HepG2 (cell line): ENCODE measurements around the gene NCOA5. TPM values are rescaled to one million over a fixed set of nuclear protein-coding genes. Genes with fewer than 3 reads are reported as not detected.

ENCODE experiments used
- ATAC-seq: fragments of 200-7000 bp; cut with Tn5 transposase; 3 replicates; pipeline ENCODE4 v1.9.1; 2020; ENCODE audit warnings: mild to moderate bottlenecking, moderate library complexity
- BruUV-seq: library from RNA; stranded (reverse); fragments of 400-500 nt; replicated peaks from 2 replicates; lab custom pipeline; 2021; lab: Mats Ljungman, UMichigan
- CTCF ChIA-PET: fragments of 300-600 bp; formaldehyde crosslinking; extraction: SDS; loops from one replicate; lab custom pipeline; 2021; ENCODE audit warnings: low total read pairs, inconsistent platforms, low intra/inter-chr PET ratio; lab: Yijun Ruan, JAX
- POLR2A ChIA-PET: fragments of 350-600 bp; sonication (Branson Sonifier 250); formaldehyde crosslinking; loops from one replicate; lab custom pipeline; 2020; ENCODE audit warnings: antibody characterized with exemption, inconsistent platforms; lab: Yijun Ruan, JAX
- DNase-seq: peaks from one replicate; pipeline ENCODE4 v3.0.0-alpha.2; 2015; ENCODE audit warnings: low spot score
- FAIRE-seq: peaks from 3 replicates; lab custom pipeline; 2011; peaks lifted over from hg19 to GRCh38; lab: Jason Lieb, UNC
- H2AFZ ChIP-seq: one replicate; pipeline ENCODE4 v1.6.1; 2011; ENCODE audit warnings: low read length, inconsistent platforms
- H3K27ac ChIP-seq: fragments of 300-600 bp; 3 replicates; pipeline ENCODE4 v1.8.0; 2011; ENCODE audit warnings: mixed run types, mild to moderate bottlenecking, mixed read lengths, low read length, inconsistent platforms; ENCODE audit not compliant: insufficient read depth; ENCODE audit errors: extremely low read length
- H3K27me3 ChIP-seq, 2 experiments: fragments of 200-600 bp in 1 of 2; 2 replicates in 1 of 2; 3 replicates in 1 of 2; pipeline versions ENCODE4 v1.6.0 to v1.8.0; 2011; ENCODE audit warnings: low read length in 2 of 2, mild to moderate bottlenecking in 2 of 2, moderate library complexity in 2 of 2, inconsistent platforms in 1 of 2; ENCODE audit not compliant: insufficient read depth in 2 of 2, control insufficient read depth in 1 of 2
- H3K36me3 ChIP-seq, 2 experiments: fragments of 200-600 bp in 1 of 2; replicated peaks in 1 of 2; 2 replicates in 1 of 2; 3 replicates in 1 of 2; pipeline versions ENCODE4 v1.5.1 to v1.8.0; 2011; ENCODE audit warnings: low read length in 2 of 2, inconsistent platforms in 1 of 2; ENCODE audit not compliant: insufficient read depth in 2 of 2, control insufficient read depth in 1 of 2
- H3K4me1 ChIP-seq: 2 replicates; pipeline ENCODE4 v1.5.1; 2012; ENCODE audit warnings: low read length, inconsistent platforms; ENCODE audit not compliant: insufficient read depth
- H3K4me2 ChIP-seq: 2 replicates; pipeline ENCODE4 v1.6.0; 2011; ENCODE audit warnings: low read depth, low read length, inconsistent platforms
- H3K4me3 ChIP-seq, 3 experiments: fragments of 200-600 bp in 1 of 3; sonication (generic), shearing (Covaris generic) in 1 of 3; replicated peaks in 1 of 3; 2 replicates each; pipeline ENCODE4 v1.5.1; 2011 to 2016; ENCODE audit warnings: low read length in 3 of 3, inconsistent platforms in 2 of 3, low read depth in 2 of 3, mild to moderate bottlenecking in 2 of 3, control low read depth in 1 of 3, mixed read lengths in 1 of 3; ENCODE audit not compliant: insufficient read depth in 1 of 3
- H3K79me2 ChIP-seq: one replicate; pipeline ENCODE4 v1.6.1; 2011; ENCODE audit warnings: low read length, inconsistent platforms; ENCODE audit not compliant: insufficient read depth
- H3K9ac ChIP-seq: 2 replicates; pipeline ENCODE4 v1.6.0; 2011; ENCODE audit warnings: mild to moderate bottlenecking, low read depth, low read length, inconsistent platforms; ENCODE audit not compliant: insufficient read depth
- H3K9me3 ChIP-seq: 2 replicates; pipeline ENCODE4 v1.5.1; 2012; ENCODE audit warnings: mild to moderate bottlenecking, low read length
- H4K20me1 ChIP-seq: 2 replicates; pipeline ENCODE4 v1.6.0; 2011; ENCODE audit warnings: inconsistent platforms, mild to moderate bottlenecking, low read length, moderate library complexity; ENCODE audit not compliant: insufficient read depth
- ATF7 ChIP-seq, 2 experiments: fragments of 450-650 bp in 1 of 2; sonication (generic) in 1 of 2; formaldehyde crosslinking in 1 of 2; IDR thresholded peaks; 2 replicates each; pipeline versions ENCODE4 v1.4.0 to v1.6.1; 2016 to 2020; ENCODE audit warnings: antibody characterized with exemption in 1 of 2, mild to moderate bottlenecking in 1 of 2, missing genetic modification reagents in 1 of 2
- CREB1 ChIP-seq, 2 experiments: fragments of 450-650 bp in 1 of 2; IDR thresholded peaks; 2 replicates each; pipeline ENCODE4 v1.6.1; 2016 to 2017; ENCODE audit warnings: control low read depth in 1 of 2, mild to moderate bottlenecking in 1 of 2, missing compliant biosample characterization in 1 of 2, missing genetic modification characterization in 1 of 2
- PLRG1 ChIP-seq: fragments of 450-650 bp; conservative IDR thresholded peaks from 2 replicates; pipeline ENCODE4 v1.6.1; 2016
- SMARCC2 ChIP-seq: fragments of 450-650 bp; IDR thresholded peaks from 2 replicates; pipeline ENCODE4 v1.6.1; 2017; ENCODE audit warnings: antibody characterized with exemption, mild to moderate bottlenecking
- YY1 ChIP-seq: IDR thresholded peaks from 2 replicates; pipeline ENCODE4 v1.6.1; 2011; ENCODE audit warnings: low read length, low read depth, moderate library complexity, mild to moderate bottlenecking; ENCODE audit not compliant: insufficient read depth, insufficient replicate concordance
- ZNF263 ChIP-seq: sonication (generic); formaldehyde crosslinking; IDR thresholded peaks from 2 replicates; pipeline ENCODE4 v1.4.0; 2020; ENCODE audit warnings: missing genetic modification reagents
- ZNF550 ChIP-seq: sonication (generic); formaldehyde crosslinking; IDR thresholded peaks from 2 replicates; pipeline ENCODE4 v1.4.0; 2020; ENCODE audit warnings: mild to moderate bottlenecking, missing genetic modification reagents, borderline replicate concordance
- ZNF703 ChIP-seq: sonication (generic); formaldehyde crosslinking; IDR thresholded peaks from 2 replicates; pipeline ENCODE4 v1.5.1; 2020; ENCODE audit warnings: missing genetic modification reagents, mild to moderate bottlenecking, moderate library complexity, borderline replicate concordance
- WGBS: methylation state at CpG from one replicate; pipeline ENCODE4 v1.1.6; 2017; ENCODE audit warnings: low lambda C conversion rate; 5-methylcytosine and 5-hydroxymethylcytosine counted together
- in situ Hi-C: cut with HindIII; loops from 2 replicates; pipeline ENCODE4 v1.10.0; 2017; ENCODE audit warnings: low pct_unique_long_range_greater_than_20kb; ENCODE audit not compliant: extremely low pct_ligation_motif_present
- intact Hi-C: fragments of 100-400 bp; cut with micrococcal nuclease; formaldehyde crosslinking; loops from one replicate; pipeline ENCODE4 v1.10.0; 2022; ENCODE audit not compliant: unreplicated experiment
- polyA plus RNA-seq, 8 experiments: library from polyadenylated mRNA; depleted of rRNA in 3 of 8; stranded (reverse) in 7 of 8; unstranded in 1 of 8; fragments of >200 nt; fragmentation: Illumina TruSeq in 4 of 8; extraction: Trizol in 4 of 8; gene quantifications; 2 replicates each; pipeline versions ENCODE4 v1.2.1 to v1.2.3, GENCODE V29; 2011 to 2016; ENCODE audit warnings: low read depth in 4 of 8, missing spikeins in 1 of 8, mixed read lengths in 1 of 8; ENCODE audit not compliant: insufficient read depth in 1 of 8
- total RNA-seq, 5 experiments: library from RNA; depleted of rRNA; stranded (reverse); fragments of >200 nt; fragmentation: Illumina TruSeq; extraction: Trizol; gene quantifications; 2 replicates each; pipeline ENCODE4 v1.2.3, GENCODE V29; 2016; ENCODE audit warnings: low read depth in 1 of 5
- TF ChIP-seq, protein P1 (sequence below): sonication (generic); formaldehyde crosslinking; IDR thresholded peaks from 2 replicates; pipeline ENCODE4 v1.8.1; 2023; ENCODE audit warnings: missing genetic modification reagents, inconsistent platforms, borderline replicate concordance

Gene NCOA5
- total and polyA plus RNA-seq, 2 of the 13 experiments (the other 11 are each of a cell fraction or from before 2014, with no cell fraction given) = 16.5 to 28.4 TPM

DNA sequence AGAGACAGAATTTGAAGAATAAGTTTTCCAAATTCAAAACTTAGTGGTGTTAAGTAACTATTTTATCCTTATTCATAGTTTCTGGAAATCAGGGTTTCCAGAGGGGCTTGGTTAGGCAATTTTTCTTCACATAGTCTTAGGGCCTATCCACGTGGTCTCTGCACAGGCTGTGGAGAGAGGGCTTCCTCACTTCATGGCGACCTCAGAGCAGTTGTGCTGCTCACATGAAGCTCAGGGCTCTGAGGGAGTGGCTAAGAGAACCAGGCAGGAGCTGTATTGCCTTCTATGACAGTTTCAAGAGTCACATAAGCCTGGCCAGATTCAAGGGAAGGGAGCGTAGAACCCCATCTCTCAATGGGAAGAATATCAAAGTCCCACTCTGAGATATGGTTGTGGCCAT is 14.5 kb upstream of the NCOA5 start:
- ChIA-PET POLR2A (no interaction called here), CTCF (no interaction called here)
- intact Hi-C loops = no loop called here
- no peak overlapping the region for H3K9ac ChIP-seq
- TF ChIP-seq, protein P1, sequence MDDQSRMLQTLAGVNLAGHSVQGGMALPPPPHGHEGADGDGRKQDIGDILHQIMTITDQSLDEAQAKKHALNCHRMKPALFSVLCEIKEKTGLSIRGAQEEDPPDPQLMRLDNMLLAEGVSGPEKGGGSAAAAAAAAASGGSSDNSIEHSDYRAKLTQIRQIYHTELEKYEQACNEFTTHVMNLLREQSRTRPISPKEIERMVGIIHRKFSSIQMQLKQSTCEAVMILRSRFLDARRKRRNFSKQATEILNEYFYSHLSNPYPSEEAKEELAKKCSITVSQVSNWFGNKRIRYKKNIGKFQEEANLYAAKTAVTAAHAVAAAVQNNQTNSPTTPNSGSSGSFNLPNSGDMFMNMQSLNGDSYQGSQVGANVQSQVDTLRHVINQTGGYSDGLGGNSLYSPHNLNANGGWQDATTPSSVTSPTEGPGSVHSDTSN (CRISPR knock-in tag) = no peak
- TF ChIP-seq SMARCC2 (0 out of 2 replicates have a peak, but pooled peaks have one; percentile 37), YY1 (peak; percentile 37)
- DNase-seq (no peak), FAIRE-seq (no peak), ATAC-seq (no peak)
- no peaks in the 10 kb centered on the region; the same call in 1 of the 2 replicates for H3K9me3 ChIP-seq
- H3K79me2 ChIP-seq = no peaks in the 10 kb centered on the region
- H3K27ac ChIP-seq = no peak overlapping the region
- WGBS = 4% methylated on average over 3 of the region's 3 CpGs
- no peak overlapping the region for H2AFZ ChIP-seq
- H3K36me3 ChIP-seq = no peaks in the 10 kb centered on the region
- 0 out of 2 replicates have a peak, but pooled peaks cover 11% of the 10 kb centered on the region for H3K4me1 ChIP-seq
- H3K4me2 ChIP-seq = no peak overlapping the region
- no TSS peak for BruUV-seq
- H3K4me3 ChIP-seq = no peak overlapping the region
- in situ Hi-C loops = no loop called here
- no peaks in the 10 kb centered on the region for H4K20me1 ChIP-seq
- H3K27me3 ChIP-seq = peaks cover 2 to 45% of the 10 kb centered on the region in 2 experiments; a peak in 4 of 5 replicates

DNA sequence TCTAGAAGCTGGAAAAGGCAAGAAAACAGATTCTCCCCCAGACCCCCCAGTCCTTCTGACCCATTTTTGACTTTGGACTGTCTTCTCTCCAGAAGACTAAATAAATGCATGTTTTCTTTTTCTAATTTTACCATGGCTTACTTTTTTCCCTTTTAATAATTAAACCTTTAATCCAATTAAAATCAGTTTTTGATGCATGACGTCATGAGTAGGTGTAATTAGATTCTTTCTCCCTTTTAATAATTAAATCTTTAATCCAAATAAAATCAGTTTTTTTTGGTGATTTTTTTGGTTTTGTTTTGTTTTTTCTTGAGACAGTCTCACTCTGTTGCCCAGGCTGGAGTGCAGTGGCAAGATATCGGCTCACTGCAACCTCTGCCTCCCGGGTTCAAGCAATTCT is 13.2 kb upstream of the NCOA5 start:
- in situ Hi-C loops (no loop called here), intact Hi-C loops (no loop called here)
- ATAC-seq (no peak), FAIRE-seq (no peak), DNase-seq (no peak)
- Histone ChIP-seq H3K9ac (no peak overlapping the region), H3K4me1 (0 out of 2 replicates have a peak, but pooled peaks cover 11% of the 10 kb centered on the region), H3K36me3 (no peaks in the 10 kb centered on the region), H3K9me3 (no peaks in the 10 kb centered on the region; the same call in 1 of the 2 replicates), H3K79me2 (no peaks in the 10 kb centered on the region), H3K4me3 (no peak overlapping the region), H4K20me1 (no peaks in the 10 kb centered on the region), H2AFZ (no peak overlapping the region), H3K27me3 (peaks cover 2 to 49% of the 10 kb centered on the region in 2 experiments; a peak in 4 of 5 replicates), H3K4me2 (no peak overlapping the region), H3K27ac (no peak overlapping the region)
- WGBS = 1% methylated on average over 3 of the region's 3 CpGs
- TF ChIP-seq ZNF703 (CRISPR knock-in tag) = no peak
- no peak for TF ChIP-seq PLRG1
- peak; percentile 99 for TF ChIP-seq ATF7 (IDR thresholded peaks at IDR 0.05)
- TF ChIP-seq ATF7 (CRISPR knock-in tag; IDR thresholded peaks at IDR 0.05) = no peak
- TF ChIP-seq ZNF550 (CRISPR knock-in tag) = no peak
- no peak for TF ChIP-seq ZNF263 (CRISPR knock-in tag)
- TF ChIP-seq CREB1 (IDR thresholded peaks at IDR 0.05) = peak; percentile 97
- TF ChIP-seq CREB1 (CRISPR knock-in tag; IDR thresholded peaks at IDR 0.05) = no peak
- BruUV-seq = no TSS peak
- ChIA-PET POLR2A (no interaction called here), CTCF (no interaction called here)
